ENCODE data around the gene EML3. TPM values are rescaled to one million over a fixed set of nuclear protein-coding genes. Genes with fewer than 3 reads are reported as not detected.

EML3 gene
- total and polyA plus RNA-seq, 2 of the 13 experiments (the other 11 are each of a cell fraction or from before 2014, with no cell fraction given), result 10.6 to 12.3 TPM

DNA sequence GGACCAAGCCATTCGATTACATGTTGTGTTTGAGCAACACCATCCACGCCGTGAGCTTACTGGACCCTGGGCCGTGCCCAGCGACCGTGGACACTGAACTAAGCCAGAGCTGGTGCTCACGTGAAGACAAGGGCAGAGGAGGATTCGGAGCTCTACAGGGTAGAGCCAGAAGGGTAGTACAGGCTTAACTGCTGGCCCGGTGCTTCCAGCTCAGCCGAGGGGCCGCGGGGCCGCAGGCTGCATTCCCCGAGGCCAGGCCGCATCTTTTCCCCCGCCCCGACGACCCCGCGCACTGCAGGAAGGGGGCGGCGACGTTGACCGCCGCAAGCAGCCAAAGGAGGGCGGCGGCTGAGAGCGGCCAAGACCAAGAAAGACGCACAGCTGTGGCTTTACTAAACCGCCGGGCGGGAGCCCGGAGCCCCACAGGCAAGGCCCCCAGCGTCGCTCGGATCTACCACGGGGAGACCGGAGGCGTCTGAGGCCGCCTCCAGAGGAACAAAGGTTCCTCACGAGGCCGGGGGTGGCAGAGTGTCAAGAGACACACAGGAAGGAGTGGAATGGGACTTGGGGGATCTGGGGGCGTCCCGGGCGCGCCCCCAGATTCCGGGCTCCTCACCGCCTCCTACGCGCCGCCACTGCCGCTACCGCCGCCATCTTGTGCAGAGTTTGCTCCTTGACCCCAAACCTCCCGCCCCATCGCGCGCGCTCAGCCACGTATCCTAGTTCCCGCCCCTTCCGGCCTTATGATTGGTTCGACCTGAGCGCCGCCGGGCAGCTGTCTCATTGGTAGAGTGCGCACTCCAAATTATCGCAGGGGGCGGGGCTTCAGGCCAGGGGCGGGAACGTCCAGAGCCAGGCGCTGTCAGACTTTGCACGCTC lies 33.6 kb upstream of the EML3 start, which contains the start of gene GANAB (continued):
- TF ChIP-seq GMEB2 (CRISPR knock-in tag; IDR thresholded peaks at IDR 0.05; ENCODE audit: low read depth) (peak; percentile 55), SP140L (CRISPR knock-in tag; IDR thresholded peaks at IDR 0.05; ENCODE audit: borderline replicate concordance) (0 out of 2 replicates have a peak, but pooled peaks have one; percentile 20), ZNF670 (CRISPR knock-in tag; IDR thresholded peaks at IDR 0.05; ENCODE audit: borderline replicate concordance) (peak; percentile 73; the same call in 1 of the 2 replicates), HNF4A (CRISPR knock-in tag; IDR thresholded peaks at IDR 0.05) (peak; percentile 77), RXRB (CRISPR knock-in tag; IDR thresholded peaks at IDR 0.05; ENCODE audit: borderline replicate concordance) (peak; percentile 17), ZNF766 (CRISPR knock-in tag; IDR thresholded peaks at IDR 0.05; ENCODE audit: borderline replicate concordance) (no peak), AHR (CRISPR knock-in tag; IDR thresholded peaks at IDR 0.05) (peak; percentile 22; the same call in 1 of the 2 replicates), NFRKB (IDR thresholded peaks at IDR 0.05) (peak; percentile 26; the same call in 1 of the 2 replicates), IRF2 (CRISPR knock-in tag; IDR thresholded peaks at IDR 0.05) (peak; percentile 27), ARNTL (CRISPR knock-in tag; IDR thresholded peaks at IDR 0.05) (peak; percentile 41), SSRP1 (CRISPR knock-in tag; IDR thresholded peaks at IDR 0.05) (peak; percentile 22; the same call in 1 of the 2 replicates), ZNF33A (CRISPR knock-in tag; IDR thresholded peaks at IDR 0.05; ENCODE audit: borderline replicate concordance) (0 out of 2 replicates have a peak, but pooled peaks have one; percentile 16), NR2F6 (IDR thresholded peaks at IDR 0.05) (peak; percentile 80; the same call in 1 of the 2 replicates), NR2F6 (CRISPR knock-in tag; IDR thresholded peaks at IDR 0.05) (peak; percentile 85), HMGA1 (CRISPR knock-in tag; conservative IDR thresholded peaks at IDR 0.05) (no peak)
- TF ChIP-seq, protein P1, sequence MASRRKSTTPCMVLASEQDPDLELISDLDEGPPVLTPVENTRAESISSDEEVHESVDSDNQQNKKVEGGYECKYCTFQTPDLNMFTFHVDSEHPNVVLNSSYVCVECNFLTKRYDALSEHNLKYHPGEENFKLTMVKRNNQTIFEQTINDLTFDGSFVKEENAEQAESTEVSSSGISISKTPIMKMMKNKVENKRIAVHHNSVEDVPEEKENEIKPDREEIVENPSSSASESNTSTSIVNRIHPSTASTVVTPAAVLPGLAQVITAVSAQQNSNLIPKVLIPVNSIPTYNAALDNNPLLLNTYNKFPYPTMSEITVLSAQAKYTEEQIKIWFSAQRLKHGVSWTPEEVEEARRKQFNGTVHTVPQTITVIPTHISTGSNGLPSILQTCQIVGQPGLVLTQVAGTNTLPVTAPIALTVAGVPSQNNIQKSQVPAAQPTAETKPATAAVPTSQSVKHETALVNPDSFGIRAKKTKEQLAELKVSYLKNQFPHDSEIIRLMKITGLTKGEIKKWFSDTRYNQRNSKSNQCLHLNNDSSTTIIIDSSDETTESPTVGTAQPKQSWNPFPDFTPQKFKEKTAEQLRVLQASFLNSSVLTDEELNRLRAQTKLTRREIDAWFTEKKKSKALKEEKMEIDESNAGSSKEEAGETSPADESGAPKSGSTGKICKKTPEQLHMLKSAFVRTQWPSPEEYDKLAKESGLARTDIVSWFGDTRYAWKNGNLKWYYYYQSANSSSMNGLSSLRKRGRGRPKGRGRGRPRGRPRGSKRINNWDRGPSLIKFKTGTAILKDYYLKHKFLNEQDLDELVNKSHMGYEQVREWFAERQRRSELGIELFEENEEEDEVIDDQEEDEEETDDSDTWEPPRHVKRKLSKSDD (CRISPR knock-in tag; IDR thresholded peaks at IDR 0.05; ENCODE audit: low read depth), result 0 out of 2 replicates have a peak, but pooled peaks have one; percentile 44
- TF ChIP-seq, protein P2, sequence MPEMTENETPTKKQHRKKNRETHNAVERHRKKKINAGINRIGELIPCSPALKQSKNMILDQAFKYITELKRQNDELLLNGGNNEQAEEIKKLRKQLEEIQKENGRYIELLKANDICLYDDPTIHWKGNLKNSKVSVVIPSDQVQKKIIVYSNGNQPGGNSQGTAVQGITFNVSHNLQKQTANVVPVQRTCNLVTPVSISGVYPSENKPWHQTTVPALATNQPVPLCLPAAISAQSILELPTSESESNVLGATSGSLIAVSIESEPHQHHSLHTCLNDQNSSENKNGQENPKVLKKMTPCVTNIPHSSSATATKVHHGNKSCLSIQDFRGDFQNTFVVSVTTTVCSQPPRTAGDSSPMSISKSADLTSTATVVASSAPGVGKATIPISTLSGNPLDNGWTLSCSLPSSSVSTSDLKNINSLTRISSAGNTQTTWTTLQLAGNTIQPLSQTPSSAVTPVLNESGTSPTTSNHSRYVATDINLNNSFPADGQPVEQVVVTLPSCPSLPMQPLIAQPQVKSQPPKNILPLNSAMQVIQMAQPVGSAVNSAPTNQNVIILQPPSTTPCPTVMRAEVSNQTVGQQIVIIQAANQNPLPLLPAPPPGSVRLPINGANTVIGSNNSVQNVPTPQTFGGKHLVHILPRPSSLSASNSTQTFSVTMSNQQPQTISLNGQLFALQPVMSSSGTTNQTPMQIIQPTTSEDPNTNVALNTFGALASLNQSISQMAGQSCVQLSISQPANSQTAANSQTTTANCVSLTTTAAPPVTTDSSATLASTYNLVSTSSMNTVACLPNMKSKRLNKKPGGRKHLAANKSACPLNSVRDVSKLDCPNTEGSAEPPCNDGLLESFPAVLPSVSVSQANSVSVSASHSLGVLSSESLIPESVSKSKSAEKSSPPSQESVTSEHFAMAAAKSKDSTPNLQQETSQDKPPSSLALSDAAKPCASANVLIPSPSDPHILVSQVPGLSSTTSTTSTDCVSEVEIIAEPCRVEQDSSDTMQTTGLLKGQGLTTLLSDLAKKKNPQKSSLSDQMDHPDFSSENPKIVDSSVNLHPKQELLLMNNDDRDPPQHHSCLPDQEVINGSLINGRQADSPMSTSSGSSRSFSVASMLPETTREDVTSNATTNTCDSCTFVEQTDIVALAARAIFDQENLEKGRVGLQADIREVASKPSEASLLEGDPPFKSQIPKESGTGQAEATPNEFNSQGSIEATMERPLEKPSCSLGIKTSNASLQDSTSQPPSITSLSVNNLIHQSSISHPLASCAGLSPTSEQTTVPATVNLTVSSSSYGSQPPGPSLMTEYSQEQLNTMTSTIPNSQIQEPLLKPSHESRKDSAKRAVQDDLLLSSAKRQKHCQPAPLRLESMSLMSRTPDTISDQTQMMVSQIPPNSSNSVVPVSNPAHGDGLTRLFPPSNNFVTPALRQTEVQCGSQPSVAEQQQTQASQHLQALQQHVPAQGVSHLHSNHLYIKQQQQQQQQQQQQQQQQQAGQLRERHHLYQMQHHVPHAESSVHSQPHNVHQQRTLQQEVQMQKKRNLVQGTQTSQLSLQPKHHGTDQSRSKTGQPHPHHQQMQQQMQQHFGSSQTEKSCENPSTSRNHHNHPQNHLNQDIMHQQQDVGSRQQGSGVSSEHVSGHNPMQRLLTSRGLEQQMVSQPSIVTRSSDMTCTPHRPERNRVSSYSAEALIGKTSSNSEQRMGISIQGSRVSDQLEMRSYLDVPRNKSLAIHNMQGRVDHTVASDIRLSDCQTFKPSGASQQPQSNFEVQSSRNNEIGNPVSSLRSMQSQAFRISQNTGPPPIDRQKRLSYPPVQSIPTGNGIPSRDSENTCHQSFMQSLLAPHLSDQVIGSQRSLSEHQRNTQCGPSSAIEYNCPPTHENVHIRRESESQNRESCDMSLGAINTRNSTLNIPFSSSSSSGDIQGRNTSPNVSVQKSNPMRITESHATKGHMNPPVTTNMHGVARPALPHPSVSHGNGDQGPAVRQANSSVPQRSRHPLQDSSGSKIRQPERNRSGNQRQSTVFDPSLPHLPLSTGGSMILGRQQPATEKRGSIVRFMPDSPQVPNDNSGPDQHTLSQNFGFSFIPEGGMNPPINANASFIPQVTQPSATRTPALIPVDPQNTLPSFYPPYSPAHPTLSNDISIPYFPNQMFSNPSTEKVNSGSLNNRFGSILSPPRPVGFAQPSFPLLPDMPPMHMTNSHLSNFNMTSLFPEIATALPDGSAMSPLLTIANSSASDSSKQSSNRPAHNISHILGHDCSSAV (CRISPR knock-in tag; IDR thresholded peaks at IDR 0.05; ENCODE audit: borderline replicate concordance), result 0 out of 2 replicates have a peak, but pooled peaks have one; percentile 63

All from HepG2 (cell line).